Measurements from ENCODE around the gene UBE4A.

- TF ChIP-seq CTCF (conservative IDR thresholded peaks at IDR 0.05 in 1 of 2, IDR thresholded peaks at IDR 0.05 in 1 of 2; ENCODE audit: low read depth in 1 of 2, low read length in 2 of 2) (no peak), EZH2 (IDR thresholded peaks at IDR 0.05; ENCODE audit: low read length, missing control alignments) (no peak)
Observed at GRCh38 chr11:118322721-118323120, 36.7 kb upstream of the UBE4A start.

Data from fibroblast of lung (primary cell).